Breast epithelium (tissue), 3 donors: ENCODE results near the gene PTPRA.
"Not testable (repeated sequence)": the region's sequence is repeated elsewhere in the genome, so short reads cannot be mapped to it uniquely, and the experiment has no call there.

Experiments
- POLR2A ChIP-seq: fragments of 450-650 bp; IDR thresholded peaks from one replicate; pipeline ENCODE4 v1.6.1; 2016; ENCODE audit warnings: antibody characterized with exemption, mild to moderate bottlenecking, moderate library complexity
- TF ChIP-seq, protein P1 (sequence below), 3 donors: fragments of 450-650 bp; IDR thresholded peaks; one replicate each; pipeline ENCODE4 v1.5.1; 2016 to 2017; ENCODE audit warnings: antibody characterized with exemption in 3 of 3, mild to moderate bottlenecking in 3 of 3, moderate library complexity in 3 of 3

DNA sequence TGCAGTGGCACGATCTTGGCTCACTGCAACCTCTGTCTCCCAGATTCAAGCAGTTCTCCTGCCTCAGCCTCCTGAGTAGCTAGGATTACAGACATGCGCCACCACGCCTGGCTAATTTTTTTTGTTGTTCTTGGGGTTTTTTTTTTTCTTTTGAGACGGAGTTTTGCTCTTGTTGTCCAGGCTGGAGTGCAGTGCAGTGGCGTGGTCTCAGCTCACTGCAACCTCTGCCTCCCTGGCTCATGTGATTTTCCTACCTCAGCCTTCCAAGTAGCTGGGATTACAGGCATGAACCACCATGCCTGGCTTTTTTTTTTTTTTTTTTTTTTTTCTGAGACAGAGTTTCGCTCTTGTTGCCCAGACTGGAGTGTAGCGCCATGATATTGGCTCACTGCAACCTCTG lies 42.1 kb upstream of the PTPRA start:
- TF ChIP-seq, protein P1, sequence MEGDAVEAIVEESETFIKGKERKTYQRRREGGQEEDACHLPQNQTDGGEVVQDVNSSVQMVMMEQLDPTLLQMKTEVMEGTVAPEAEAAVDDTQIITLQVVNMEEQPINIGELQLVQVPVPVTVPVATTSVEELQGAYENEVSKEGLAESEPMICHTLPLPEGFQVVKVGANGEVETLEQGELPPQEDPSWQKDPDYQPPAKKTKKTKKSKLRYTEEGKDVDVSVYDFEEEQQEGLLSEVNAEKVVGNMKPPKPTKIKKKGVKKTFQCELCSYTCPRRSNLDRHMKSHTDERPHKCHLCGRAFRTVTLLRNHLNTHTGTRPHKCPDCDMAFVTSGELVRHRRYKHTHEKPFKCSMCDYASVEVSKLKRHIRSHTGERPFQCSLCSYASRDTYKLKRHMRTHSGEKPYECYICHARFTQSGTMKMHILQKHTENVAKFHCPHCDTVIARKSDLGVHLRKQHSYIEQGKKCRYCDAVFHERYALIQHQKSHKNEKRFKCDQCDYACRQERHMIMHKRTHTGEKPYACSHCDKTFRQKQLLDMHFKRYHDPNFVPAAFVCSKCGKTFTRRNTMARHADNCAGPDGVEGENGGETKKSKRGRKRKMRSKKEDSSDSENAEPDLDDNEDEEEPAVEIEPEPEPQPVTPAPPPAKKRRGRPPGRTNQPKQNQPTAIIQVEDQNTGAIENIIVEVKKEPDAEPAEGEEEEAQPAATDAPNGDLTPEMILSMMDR (IDR thresholded peaks at IDR 0.05), result not testable (repeated sequence)
- not testable (repeated sequence) for TF ChIP-seq POLR2A
